Measurements from ENCODE around the gene EPC2.

GRCh38 chr2:148684507-148684906 is 40.0 kb downstream of the EPC2 start:
- TF ChIP-seq CTCF (IDR thresholded peaks at IDR 0.05): no peak
- no peak for TF ChIP-seq EZH2phosphoT487 (IDR thresholded peaks at IDR 0.05)
